Measurements from ENCODE around the gene SLC8A2.
A peak's percentile ranks its signal among the peaks of the same experiment; 100 is the strongest.

SLC8A2 gene

GRCh38 chr19:47429140-47429793, 42.4 kb downstream of the SLC8A2 start:
- TF ChIP-seq, protein P1, sequence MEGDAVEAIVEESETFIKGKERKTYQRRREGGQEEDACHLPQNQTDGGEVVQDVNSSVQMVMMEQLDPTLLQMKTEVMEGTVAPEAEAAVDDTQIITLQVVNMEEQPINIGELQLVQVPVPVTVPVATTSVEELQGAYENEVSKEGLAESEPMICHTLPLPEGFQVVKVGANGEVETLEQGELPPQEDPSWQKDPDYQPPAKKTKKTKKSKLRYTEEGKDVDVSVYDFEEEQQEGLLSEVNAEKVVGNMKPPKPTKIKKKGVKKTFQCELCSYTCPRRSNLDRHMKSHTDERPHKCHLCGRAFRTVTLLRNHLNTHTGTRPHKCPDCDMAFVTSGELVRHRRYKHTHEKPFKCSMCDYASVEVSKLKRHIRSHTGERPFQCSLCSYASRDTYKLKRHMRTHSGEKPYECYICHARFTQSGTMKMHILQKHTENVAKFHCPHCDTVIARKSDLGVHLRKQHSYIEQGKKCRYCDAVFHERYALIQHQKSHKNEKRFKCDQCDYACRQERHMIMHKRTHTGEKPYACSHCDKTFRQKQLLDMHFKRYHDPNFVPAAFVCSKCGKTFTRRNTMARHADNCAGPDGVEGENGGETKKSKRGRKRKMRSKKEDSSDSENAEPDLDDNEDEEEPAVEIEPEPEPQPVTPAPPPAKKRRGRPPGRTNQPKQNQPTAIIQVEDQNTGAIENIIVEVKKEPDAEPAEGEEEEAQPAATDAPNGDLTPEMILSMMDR (IDR thresholded peaks at IDR 0.05; ENCODE audit: low read depth, low read length, missing control alignments): no peak
- no peak for DNase-seq (ENCODE audit: low read depth)
- no peak overlapping the region for H3K4me3 ChIP-seq (ENCODE audit: low read depth, low read length)

DNA sequence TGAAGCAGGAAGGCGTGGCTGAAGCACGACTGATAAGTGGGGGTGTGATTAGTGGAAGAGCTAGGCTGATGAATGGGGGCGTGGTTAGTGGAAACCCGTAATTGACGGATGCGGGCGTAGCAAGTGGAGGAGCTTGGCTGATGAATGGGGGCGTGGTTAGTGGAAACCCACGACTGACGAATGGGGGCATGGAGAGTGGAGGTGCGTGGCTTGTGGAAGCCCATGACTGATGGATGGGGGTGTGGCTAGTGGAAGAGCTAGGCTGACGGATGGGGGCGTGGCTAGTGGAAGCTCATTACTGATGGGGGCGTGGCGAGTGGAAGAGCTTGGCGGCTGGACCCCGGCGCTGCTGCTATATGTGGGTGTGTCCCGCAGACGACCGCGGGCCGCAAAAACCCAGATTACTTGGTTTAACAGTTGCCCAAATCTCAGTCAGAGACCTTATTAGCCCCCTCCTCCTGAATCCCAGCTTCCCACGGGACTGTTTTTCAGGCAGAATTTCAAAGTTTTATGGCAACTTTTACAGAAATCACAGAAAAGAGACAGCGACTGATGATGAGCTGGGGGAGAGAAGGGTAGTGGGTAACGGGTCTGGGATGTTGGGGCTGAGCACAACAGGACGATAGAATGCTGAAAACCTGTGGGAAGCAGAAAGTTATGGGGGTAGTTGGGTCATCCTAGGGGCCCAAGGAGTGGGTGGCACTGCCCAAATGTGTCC, 43.4 kb downstream of the SLC8A2 start:
- TF ChIP-seq, protein P1 (IDR thresholded peaks at IDR 0.05; ENCODE audit: low read depth, low read length, missing control alignments): no peak
- DNase-seq (ENCODE audit: low read depth): peak; percentile 92
- no peak overlapping the region for H3K4me3 ChIP-seq (ENCODE audit: low read depth, low read length)

- no peak for DNase-seq (ENCODE audit: low read depth)
Observed at GRCh38 chr19:47427241-47428176, 44.2 kb downstream of the SLC8A2 start.

DNA sequence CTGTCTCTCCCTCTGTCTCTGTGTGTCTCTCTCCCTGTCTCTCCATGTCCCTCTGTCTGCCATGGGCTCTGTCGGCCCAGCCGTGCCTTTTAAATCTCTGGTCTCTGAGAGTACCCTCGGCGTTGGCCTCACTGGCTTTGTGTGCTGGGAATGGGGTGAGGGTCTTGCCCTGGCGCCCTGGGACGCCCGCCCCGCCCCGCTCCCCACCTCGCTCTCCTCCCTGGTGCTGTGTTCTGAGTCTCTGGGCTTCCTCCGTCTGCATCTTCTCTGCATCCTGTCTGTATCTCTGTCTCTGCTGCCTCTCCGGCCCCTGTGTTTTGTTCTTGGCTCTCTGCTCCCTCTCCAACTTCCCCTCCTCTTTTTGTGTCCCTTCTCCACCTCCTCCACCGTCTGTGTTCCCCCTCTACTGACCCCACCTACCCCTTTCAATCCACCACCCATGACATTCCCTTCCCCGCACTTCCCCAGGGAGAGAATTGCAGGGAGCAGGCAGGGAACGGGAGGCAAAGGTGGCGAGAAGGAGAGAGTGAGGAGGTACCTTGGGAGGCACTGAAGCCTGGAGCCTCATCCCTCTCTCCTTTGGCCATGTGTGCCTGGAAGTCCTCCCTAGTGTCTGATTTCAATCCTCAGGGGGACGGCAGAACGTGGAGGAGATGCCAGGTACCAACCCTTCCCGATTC, 48.4 kb downstream of the SLC8A2 start:
- no peak for DNase-seq (ENCODE audit: low read depth)
- TF ChIP-seq, protein P1 (IDR thresholded peaks at IDR 0.05; ENCODE audit: low read depth, low read length, missing control alignments): no peak
- H3K4me3 ChIP-seq (ENCODE audit: low read depth, low read length): no peak overlapping the region

More at GRCh38 chr19:47427241-47428176, 44.2 kb downstream of the SLC8A2 start:
- TF ChIP-seq, protein P1 (IDR thresholded peaks at IDR 0.05; ENCODE audit: low read depth, low read length, missing control alignments): peak; percentile 99
- H3K4me3 ChIP-seq (ENCODE audit: low read depth, low read length): no peak overlapping the region

GRCh38 chr19:47422417-47423163, 49.1 kb downstream of the SLC8A2 start:
- no peak for DNase-seq (ENCODE audit: low read depth)
- H3K4me3 ChIP-seq (ENCODE audit: low read depth, low read length): no peak overlapping the region
- TF ChIP-seq, protein P1 (IDR thresholded peaks at IDR 0.05; ENCODE audit: low read depth, low read length, missing control alignments): no peak
